Uterus (tissue), 4 donors: ENCODE measurements around the gene TWIST2. TPM values are rescaled to one million over a fixed set of nuclear protein-coding genes. Genes with fewer than 3 reads are reported as not detected.

Experiments
- DNase-seq, 2 donors: peaks; one replicate each; pipeline ENCODE4 v3.0.0-alpha.2; 2019 to 2020
- H3K27ac ChIP-seq, 2 donors: fragments of 200-600 bp; sonication (generic); 1 replicate in 1 of 2; 2 replicates in 1 of 2; pipeline ENCODE4 v1.5.1; 2016 to 2018
- H3K27me3 ChIP-seq, 2 donors: fragments of 200-600 bp; sonication (generic); one replicate each; pipeline ENCODE4 v1.5.1; 2018 to 2019; ENCODE audit warnings: control low read depth in 1 of 2
- H3K36me3 ChIP-seq, 2 donors: fragments of 200-600 bp; sonication (generic); one replicate each; pipeline ENCODE4 v1.5.1; 2019; ENCODE audit warnings: control low read depth in 1 of 2
- H3K4me1 ChIP-seq, 2 donors: fragments of 200-600 bp; sonication (generic); one replicate each; pipeline ENCODE4 v1.5.1; 2018 to 2019; ENCODE audit warnings: control low read depth in 1 of 2
- H3K4me3 ChIP-seq, 2 donors: fragments of 200-600 bp; sonication (generic); 1 replicate in 1 of 2; 2 replicates in 1 of 2; pipeline ENCODE4 v1.5.1; 2018 to 2019; ENCODE audit warnings: mild to moderate bottlenecking in 1 of 2
- H3K9me3 ChIP-seq, 2 donors: fragments of 200-600 bp; sonication (generic); one replicate each; pipeline ENCODE4 v1.5.1; 2019; ENCODE audit warnings: control low read depth in 1 of 2
- POLR2A ChIP-seq, 2 donors: fragments of 450-650 bp; IDR thresholded peaks; one replicate each; pipeline ENCODE4 v1.6.1; 2016; ENCODE audit warnings: antibody characterized with exemption in 2 of 2, mild to moderate bottlenecking in 1 of 2, moderate library complexity in 1 of 2
- intact Hi-C: fragments of 100-400 bp; cut with DNase I; formaldehyde crosslinking; loops from one replicate; pipeline ENCODE4 v1.15.1; 2023; ENCODE audit warnings: low total_unique reads
- total RNA-seq, 4 donors: library from RNA; depleted of rRNA in 3 of 4; stranded (reverse); fragments of >200 nt in 3 of 4; gene quantifications; one replicate each; pipeline versions ENCODE4 v1.1.0 to v1.2.4, GENCODE V29; 2014 to 2023
- TF ChIP-seq, protein P1 (sequence below), 4 experiments: fragments of 200-600 bp in 2 of 4; fragments of 450-650 bp in 2 of 4; sonication (generic) in 2 of 4; IDR thresholded peaks; one replicate each; pipeline ENCODE4 v1.5.1; 2016 to 2019; ENCODE audit warnings: antibody characterized with exemption in 4 of 4, mild to moderate bottlenecking in 2 of 4, moderate library complexity in 1 of 4
- donor health status: DM: yes; HTN: yes; CAD: no.

Gene TWIST2
- total RNA-seq, 4 donors from 2014 or later, result 28.1 to 199 (median 63.9) TPM

DNA sequence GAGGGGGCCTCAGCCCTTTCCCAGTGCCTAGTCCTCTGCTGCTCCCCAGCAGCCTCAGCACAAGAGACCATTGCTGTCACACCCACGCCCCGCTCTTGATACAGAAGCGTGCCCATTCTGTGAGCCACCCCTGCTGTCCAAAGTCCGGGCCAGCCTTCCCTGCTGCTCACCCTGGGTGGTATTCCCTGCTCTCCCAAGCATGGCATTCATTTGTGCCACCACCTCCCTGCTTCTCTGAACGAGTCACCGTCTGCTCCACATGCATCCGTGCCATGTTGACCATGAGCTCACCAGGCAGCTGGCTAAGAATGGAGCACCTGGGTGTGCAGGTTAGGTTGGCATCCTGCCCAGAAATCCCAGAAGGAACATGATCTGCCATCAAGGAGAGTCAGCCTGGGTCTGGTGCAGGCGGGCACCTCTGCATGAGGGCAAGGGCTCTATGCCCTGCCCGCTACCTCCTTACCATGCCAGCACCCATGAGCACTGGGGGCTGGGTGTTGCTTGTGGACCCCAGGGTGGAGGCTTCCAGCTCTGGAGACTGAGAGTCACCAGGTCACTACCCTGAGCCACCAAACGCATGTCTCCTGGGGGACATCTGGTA, 63.0 kb downstream of the TWIST2 start:
- no peaks in the 10 kb centered on the region for H3K4me1 ChIP-seq
- H3K4me3 ChIP-seq, result no peak overlapping the region
- DNase-seq, result peak in 1 of 2 donors; percentile 16
- intact Hi-C loops, result no loop called here
- TF ChIP-seq, protein P1, sequence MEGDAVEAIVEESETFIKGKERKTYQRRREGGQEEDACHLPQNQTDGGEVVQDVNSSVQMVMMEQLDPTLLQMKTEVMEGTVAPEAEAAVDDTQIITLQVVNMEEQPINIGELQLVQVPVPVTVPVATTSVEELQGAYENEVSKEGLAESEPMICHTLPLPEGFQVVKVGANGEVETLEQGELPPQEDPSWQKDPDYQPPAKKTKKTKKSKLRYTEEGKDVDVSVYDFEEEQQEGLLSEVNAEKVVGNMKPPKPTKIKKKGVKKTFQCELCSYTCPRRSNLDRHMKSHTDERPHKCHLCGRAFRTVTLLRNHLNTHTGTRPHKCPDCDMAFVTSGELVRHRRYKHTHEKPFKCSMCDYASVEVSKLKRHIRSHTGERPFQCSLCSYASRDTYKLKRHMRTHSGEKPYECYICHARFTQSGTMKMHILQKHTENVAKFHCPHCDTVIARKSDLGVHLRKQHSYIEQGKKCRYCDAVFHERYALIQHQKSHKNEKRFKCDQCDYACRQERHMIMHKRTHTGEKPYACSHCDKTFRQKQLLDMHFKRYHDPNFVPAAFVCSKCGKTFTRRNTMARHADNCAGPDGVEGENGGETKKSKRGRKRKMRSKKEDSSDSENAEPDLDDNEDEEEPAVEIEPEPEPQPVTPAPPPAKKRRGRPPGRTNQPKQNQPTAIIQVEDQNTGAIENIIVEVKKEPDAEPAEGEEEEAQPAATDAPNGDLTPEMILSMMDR (IDR thresholded peaks at IDR 0.05), result no peak
- no peaks in the 10 kb centered on the region for H3K27me3 ChIP-seq
- H3K36me3 ChIP-seq, result no peaks in the 10 kb centered on the region
- H3K9me3 ChIP-seq, result no peaks in the 10 kb centered on the region
- no peak overlapping the region for H3K27ac ChIP-seq

DNA sequence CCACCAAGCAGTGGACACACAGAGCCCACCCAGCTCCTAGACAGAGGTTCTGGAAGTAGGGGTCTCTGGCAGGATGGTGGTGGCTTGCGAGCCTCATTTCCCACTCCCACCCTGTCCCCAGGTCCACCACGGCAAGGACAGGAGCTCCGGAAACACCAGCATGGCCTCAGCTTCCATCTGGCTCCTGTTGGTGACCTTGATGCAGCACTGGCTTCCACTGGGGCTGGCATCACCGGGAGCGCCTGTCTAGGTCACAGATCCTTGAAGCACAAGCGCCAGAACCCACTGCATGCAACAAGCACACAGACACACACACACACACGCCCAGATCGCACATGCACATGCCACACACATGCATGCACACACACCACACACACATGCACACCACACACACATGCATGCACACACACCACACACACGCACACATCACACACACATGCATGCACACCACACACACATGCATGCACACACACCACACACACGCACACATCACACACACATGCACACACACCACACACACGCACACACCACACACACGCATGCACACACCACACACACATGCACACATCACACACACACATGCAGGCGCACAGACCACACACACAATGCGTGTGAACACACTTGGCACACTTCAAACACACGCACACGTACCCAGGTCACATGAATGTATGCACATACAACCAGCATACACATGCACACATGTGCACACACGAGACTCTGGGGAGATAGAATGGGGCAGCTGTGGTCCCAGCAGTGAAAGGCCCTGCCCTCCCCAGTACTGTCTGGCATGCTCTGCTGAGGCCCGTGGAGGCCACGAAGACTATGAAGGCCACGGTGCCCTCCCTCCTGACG, 63.7 kb downstream of the TWIST2 start:
- Histone ChIP-seq H3K4me3 (no peak overlapping the region), H3K4me1 (no peaks in the 10 kb centered on the region), H3K36me3 (no peaks in the 10 kb centered on the region), H3K27ac (no peak overlapping the region), H3K27me3 (no peaks in the 10 kb centered on the region), H3K9me3 (no peaks in the 10 kb centered on the region)
- DNase-seq, result peak in 1 of 2 donors; percentile 15
- TF ChIP-seq, protein P1 (IDR thresholded peaks at IDR 0.05), result no peak
- TF ChIP-seq POLR2A (IDR thresholded peaks at IDR 0.05), result no peak
- intact Hi-C loops, result no loop called here

- peak in 1 of 2 donors; percentile 12 for DNase-seq
- no peaks in the 10 kb centered on the region for H3K9me3 ChIP-seq
- TF ChIP-seq, protein P1 (IDR thresholded peaks at IDR 0.05), result no peak
- no peak for TF ChIP-seq POLR2A (IDR thresholded peaks at IDR 0.05)
- no peaks in the 10 kb centered on the region for H3K27me3 ChIP-seq
- H3K4me3 ChIP-seq, result no peak overlapping the region
- H3K27ac ChIP-seq, result no peak overlapping the region
- H3K36me3 ChIP-seq, result no peaks in the 10 kb centered on the region
- H3K4me1 ChIP-seq, result no peaks in the 10 kb centered on the region
- intact Hi-C loops, result no loop called here
Measured at GRCh38 chr2:238912228-238912915, 64.5 kb downstream of the TWIST2 start.

GRCh38 chr2:238912916-238913875, 65.3 kb downstream of the TWIST2 start:
- Histone ChIP-seq H3K27me3 (no peaks in the 10 kb centered on the region), H3K9me3 (no peaks in the 10 kb centered on the region), H3K4me1 (no peaks in the 10 kb centered on the region), H3K4me3 (no peak overlapping the region), H3K27ac (no peak overlapping the region), H3K36me3 (no peaks in the 10 kb centered on the region)
- TF ChIP-seq, protein P1 (IDR thresholded peaks at IDR 0.05), result no peak
- no peak for TF ChIP-seq POLR2A (IDR thresholded peaks at IDR 0.05)
- intact Hi-C loops, result no loop called here
- peak in 1 of 2 donors; percentile 15 for DNase-seq
